Measurements from ENCODE around the gene PFDN2. TPM values are rescaled to one million over a fixed set of nuclear protein-coding genes. Genes with fewer than 3 reads are reported as not detected.
A peak's percentile ranks its signal among the peaks of the same experiment; 100 is the strongest.

Gene PFDN2
- total RNA-seq, 1 experiment from 2014 or later, result 78.2 TPM

- no peaks in the 10 kb centered on the region for H3K4me1 ChIP-seq
- H3K27me3 ChIP-seq, result no peaks in the 10 kb centered on the region
- no peak for DNase-seq
- no peaks in the 10 kb centered on the region for H3K9me3 ChIP-seq (replicated peaks)
- H3K36me3 ChIP-seq, result peaks cover 16% of the 10 kb centered on the region
- H3K4me3 ChIP-seq, result no peak within 1 kb of the TSS
- H3K27ac ChIP-seq, result no peak within 1 kb of the TSS
These were observed 19.4 kb downstream of the PFDN2 start, which contains the start of gene KLHDC9 for GRCh38 chr1:161098210-161099068. Gene KLHDC9, plus strand, starts transcription at chr1:161098361. Its CDS starts 175 bp downstream, at chr1:161098536.

- peak; percentile 26 to 34 for DNase-seq
- H3K27ac ChIP-seq, result no peak overlapping the region
These were observed 21.3 kb downstream of the PFDN2 start for GRCh38 chr1:161096530-161096929.

GRCh38 chr1:161096015-161096414 lies 21.8 kb downstream of the PFDN2 start:
- no peak overlapping the region for H3K27ac ChIP-seq
- no peaks in the 10 kb centered on the region for H3K9me3 ChIP-seq (replicated peaks)
- H3K4me3 ChIP-seq, result no peak overlapping the region
- no peaks in the 10 kb centered on the region for H3K4me1 ChIP-seq
- H3K27me3 ChIP-seq, result no peaks in the 10 kb centered on the region
- no peak for DNase-seq
- peaks cover 12% of the 10 kb centered on the region for H3K36me3 ChIP-seq

More at GRCh38 chr1:161096530-161096929, 21.3 kb downstream of the PFDN2 start:
- no peaks in the 10 kb centered on the region for H3K27me3 ChIP-seq
- no peaks in the 10 kb centered on the region for H3K9me3 ChIP-seq (replicated peaks)
- no peaks in the 10 kb centered on the region for H3K4me1 ChIP-seq
- H3K36me3 ChIP-seq, result peaks cover 15% of the 10 kb centered on the region
- no peak overlapping the region for H3K4me3 ChIP-seq

- no peak for DNase-seq
- Histone ChIP-seq H3K4me3 (no peak overlapping the region), H3K36me3 (peaks cover 11% of the 10 kb centered on the region), H3K27me3 (no peaks in the 10 kb centered on the region), H3K9me3 (replicated peaks) (no peaks in the 10 kb centered on the region), H3K4me1 (no peaks in the 10 kb centered on the region), H3K27ac (no peak overlapping the region)
These were observed 22.6 kb downstream of the PFDN2 start for GRCh38 chr1:161095230-161095629.

- H3K36me3 ChIP-seq, result peaks cover 4% of the 10 kb centered on the region; the same call in 1 of the 2 replicates
- no peaks in the 10 kb centered on the region for H3K9me3 ChIP-seq (replicated peaks)
- DNase-seq, result no peak
- H3K27ac ChIP-seq, result no peak overlapping the region
- no peaks in the 10 kb centered on the region for H3K27me3 ChIP-seq
- no peak overlapping the region for H3K4me3 ChIP-seq
- no peaks in the 10 kb centered on the region for H3K4me1 ChIP-seq
These were observed 23.4 kb downstream of the PFDN2 start for GRCh38 chr1:161094481-161094880.

- Histone ChIP-seq H3K4me3 (no peak overlapping the region), H3K4me1 (no peaks in the 10 kb centered on the region), H3K36me3 (no peaks in the 10 kb centered on the region), H3K27me3 (no peaks in the 10 kb centered on the region), H3K27ac (no peak overlapping the region), H3K9me3 (replicated peaks) (no peaks in the 10 kb centered on the region)
- DNase-seq, result no peak
These were observed 25.2 kb downstream of the PFDN2 start for GRCh38 chr1:161092621-161093028.

- Histone ChIP-seq H3K4me1 (no peaks in the 10 kb centered on the region), H3K27ac (no peak overlapping the region), H3K9me3 (replicated peaks) (no peaks in the 10 kb centered on the region), H3K36me3 (no peaks in the 10 kb centered on the region), H3K27me3 (no peaks in the 10 kb centered on the region), H3K4me3 (no peak overlapping the region)
- no peak for DNase-seq
These were observed 25.9 kb downstream of the PFDN2 start for GRCh38 chr1:161091796-161092507.

GRCh38 chr1:161091093-161091492 lies 26.7 kb downstream of the PFDN2 start:
- H3K27me3 ChIP-seq, result no peaks in the 10 kb centered on the region
- no peak for DNase-seq
- no peak overlapping the region for H3K4me3 ChIP-seq
- no peak overlapping the region for H3K27ac ChIP-seq
- no peaks in the 10 kb centered on the region for H3K9me3 ChIP-seq (replicated peaks)
- H3K36me3 ChIP-seq, result no peaks in the 10 kb centered on the region
- H3K4me1 ChIP-seq, result peaks cover 3% of the 10 kb centered on the region; the same call in 1 of the 2 replicates

- no peaks in the 10 kb centered on the region for H3K9me3 ChIP-seq (replicated peaks)
These were observed 27.2 kb downstream of the PFDN2 start for GRCh38 chr1:161090617-161091016.

GRCh38 chr1:161089938-161090337 lies 27.9 kb downstream of the PFDN2 start:
- Histone ChIP-seq H3K4me3 (no peak overlapping the region), H3K4me1 (peaks cover 9% of the 10 kb centered on the region), H3K27ac (no peak overlapping the region), H3K27me3 (no peaks in the 10 kb centered on the region), H3K9me3 (replicated peaks) (no peaks in the 10 kb centered on the region), H3K36me3 (no peaks in the 10 kb centered on the region)
- DNase-seq, result no peak

More at GRCh38 chr1:161090617-161091016, 27.2 kb downstream of the PFDN2 start:
- no peak for DNase-seq
- H3K4me1 ChIP-seq, result peaks cover 3% of the 10 kb centered on the region; the same call in 1 of the 2 replicates
- no peaks in the 10 kb centered on the region for H3K27me3 ChIP-seq
- H3K4me3 ChIP-seq, result no peak overlapping the region
- H3K36me3 ChIP-seq, result no peaks in the 10 kb centered on the region
- no peak overlapping the region for H3K27ac ChIP-seq

- H3K4me3 ChIP-seq, result no peak within 1 kb of the TSS
- no peaks in the 10 kb centered on the region for H3K27me3 ChIP-seq
- DNase-seq, result no peak
- peaks cover 14% of the 10 kb centered on the region for H3K4me1 ChIP-seq
- no peaks in the 10 kb centered on the region for H3K9me3 ChIP-seq (replicated peaks)
- H3K27ac ChIP-seq, result no peak within 1 kb of the TSS
- H3K36me3 ChIP-seq, result no peaks in the 10 kb centered on the region
These were observed 28.4 kb downstream of the PFDN2 start, which contains the start of gene NECTIN4 for GRCh38 chr1:161089251-161089924. Gene NECTIN4, minus strand, starts transcription at chr1:161089558. Its CDS starts 262 bp downstream, at chr1:161089296.

GRCh38 chr1:161088587-161089110 lies 29.2 kb downstream of the PFDN2 start:
- Histone ChIP-seq H3K27me3 (no peaks in the 10 kb centered on the region), H3K4me3 (no peak overlapping the region), H3K4me1 (peaks cover 22% of the 10 kb centered on the region), H3K36me3 (no peaks in the 10 kb centered on the region), H3K9me3 (replicated peaks) (no peaks in the 10 kb centered on the region), H3K27ac (no peak overlapping the region)
- DNase-seq, result no peak

GRCh38 chr1:161086457-161086856 lies 31.4 kb downstream of the PFDN2 start:
- Histone ChIP-seq H3K4me1 (peaks cover 30% of the 10 kb centered on the region), H3K27me3 (no peaks in the 10 kb centered on the region), H3K9me3 (replicated peaks) (no peaks in the 10 kb centered on the region), H3K27ac (no peak overlapping the region), H3K4me3 (no peak overlapping the region), H3K36me3 (no peaks in the 10 kb centered on the region)
- DNase-seq, result no peak

- no peak overlapping the region for H3K4me3 ChIP-seq
- H3K4me1 ChIP-seq, result peaks cover 30% of the 10 kb centered on the region
- no peaks in the 10 kb centered on the region for H3K36me3 ChIP-seq
- no peaks in the 10 kb centered on the region for H3K9me3 ChIP-seq (replicated peaks)
- peak overlapping the region; percentile 49; the same call in 1 of the 2 replicates for H3K27ac ChIP-seq
- DNase-seq, result peak; percentile 48 to 69
- no peaks in the 10 kb centered on the region for H3K27me3 ChIP-seq
These were observed 32.7 kb downstream of the PFDN2 start for GRCh38 chr1:161085165-161085564.
